ENCODE measurements around the gene FOXL1. TPM values are rescaled to one million over a fixed set of nuclear protein-coding genes. Genes with fewer than 3 reads are reported as not detected.

The FOXL1 gene
- total RNA-seq, 1 experiment from 2014 or later = 7.5 TPM

DNA sequence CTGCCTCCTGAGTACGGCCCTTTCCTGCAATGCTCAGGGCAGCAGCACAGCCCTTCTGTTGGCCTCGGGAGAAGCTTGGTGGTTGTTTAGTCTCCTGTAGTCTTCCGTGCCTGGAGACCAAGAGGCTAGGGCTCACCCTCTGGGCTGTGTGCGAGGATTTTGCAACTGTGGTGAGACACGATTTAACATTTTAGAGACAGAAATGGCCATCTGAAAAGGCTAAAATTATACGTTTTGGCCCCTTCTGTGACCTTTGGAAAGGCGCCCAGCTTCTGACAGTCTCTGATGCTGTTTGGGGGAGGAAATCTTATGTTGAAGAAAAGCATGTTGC, 33.1 kb downstream of the FOXL1 start:
- DNase-seq (ENCODE audit: low read depth, low spot score) (no peak), ATAC-seq (no peak)
- ChIA-PET CTCF (no interaction called here), POLR2A (no interaction called here), RAD21 (ENCODE audit: low non-redundant PET in 1 of 2, low total read pairs in 2 of 2, uncharacterized antibody in 2 of 2, unreplicated experiment in 2 of 2) (interaction anchor here in 1 of 2 experiments (0.5 kb wide), 1 partner anchor 178 kb away, joined by 3 read pairs; no protein-coding TSS in a partner anchor)
- Histone ChIP-seq H3K27ac (ENCODE audit: low read depth, low read length) (no peak overlapping the region), H3K4me2 (ENCODE audit: low read length) (no peak overlapping the region), H3K36me3 (ENCODE audit: control insufficient read depth in 1 of 2, insufficient read depth in 2 of 2, low read length in 2 of 2) (no peaks in the 10 kb centered on the region), H3K9ac (ENCODE audit: low read length) (no peak overlapping the region), H4K20me1 (ENCODE audit: insufficient read depth) (no peaks in the 10 kb centered on the region), H3K4me3 (replicated peaks in 1 of 2; ENCODE audit: low read depth in 1 of 2, low read length in 2 of 2) (no peak overlapping the region), H3K79me2 (ENCODE audit: insufficient read depth, low read length) (no peaks in the 10 kb centered on the region), H3K9me3 (ENCODE audit: control insufficient read depth in 1 of 2, insufficient read depth in 1 of 2, low read depth in 1 of 2, low read length in 2 of 2) (no peaks in the 10 kb centered on the region), H3K9me2 (ENCODE audit: insufficient read depth) (no peaks in the 10 kb centered on the region), H2AFZ (ENCODE audit: low read depth, low read length, poor library complexity, severe bottlenecking) (no peak overlapping the region), H3K4me1 (ENCODE audit: control insufficient read depth in 1 of 2, insufficient read depth in 2 of 2, low read length in 2 of 2) (no peaks in the 10 kb centered on the region), H3K27me3 (ENCODE audit: insufficient read depth, low read length) (no peaks in the 10 kb centered on the region; the same call in 1 of the 2 replicates)
- no TSS peak for BruUV-seq (replicated peaks)
- TF ChIP-seq, protein P1, sequence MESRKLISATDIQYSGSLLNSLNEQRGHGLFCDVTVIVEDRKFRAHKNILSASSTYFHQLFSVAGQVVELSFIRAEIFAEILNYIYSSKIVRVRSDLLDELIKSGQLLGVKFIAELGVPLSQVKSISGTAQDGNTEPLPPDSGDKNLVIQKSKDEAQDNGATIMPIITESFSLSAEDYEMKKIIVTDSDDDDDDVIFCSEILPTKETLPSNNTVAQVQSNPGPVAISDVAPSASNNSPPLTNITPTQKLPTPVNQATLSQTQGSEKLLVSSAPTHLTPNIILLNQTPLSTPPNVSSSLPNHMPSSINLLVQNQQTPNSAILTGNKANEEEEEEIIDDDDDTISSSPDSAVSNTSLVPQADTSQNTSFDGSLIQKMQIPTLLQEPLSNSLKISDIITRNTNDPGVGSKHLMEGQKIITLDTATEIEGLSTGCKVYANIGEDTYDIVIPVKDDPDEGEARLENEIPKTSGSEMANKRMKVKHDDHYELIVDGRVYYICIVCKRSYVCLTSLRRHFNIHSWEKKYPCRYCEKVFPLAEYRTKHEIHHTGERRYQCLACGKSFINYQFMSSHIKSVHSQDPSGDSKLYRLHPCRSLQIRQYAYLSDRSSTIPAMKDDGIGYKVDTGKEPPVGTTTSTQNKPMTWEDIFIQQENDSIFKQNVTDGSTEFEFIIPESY (IDR thresholded peaks at IDR 0.05; ENCODE audit: extremely low read depth, insufficient replicate concordance, low read length) = no peak
- no peak for TF ChIP-seq EZH2 (IDR thresholded peaks at IDR 0.05)
- no peak for TF ChIP-seq ELF1 (IDR thresholded peaks at IDR 0.05; ENCODE audit: borderline replicate concordance, low read depth)
- intact Hi-C loops (cut with micrococcal nuclease) = no loop called here

DNA sequence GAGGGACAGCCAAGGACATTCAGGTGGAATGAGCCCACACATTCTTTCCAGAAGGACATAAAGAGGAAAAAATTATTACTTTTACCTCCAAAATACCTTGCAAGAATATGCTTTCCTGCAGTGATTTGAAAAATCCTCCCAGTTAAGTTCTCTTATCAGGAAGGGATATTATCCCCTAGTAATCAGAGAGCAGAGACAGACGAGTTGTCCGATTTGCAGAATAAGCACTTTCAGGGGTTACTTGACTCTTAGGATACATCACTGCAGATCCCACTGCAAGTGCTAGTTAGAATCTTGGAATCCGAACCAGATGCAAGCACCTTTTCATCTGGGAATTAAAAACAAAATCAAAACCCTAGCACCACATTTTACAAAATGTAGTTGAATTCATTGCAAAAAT, 33.6 kb downstream of the FOXL1 start:
- no peak for DNase-seq (ENCODE audit: low read depth, low spot score)
- H3K79me2 ChIP-seq (ENCODE audit: insufficient read depth, low read length) = no peaks in the 10 kb centered on the region
- intact Hi-C loops (cut with micrococcal nuclease) = no loop called here
- no peaks in the 10 kb centered on the region for H3K9me3 ChIP-seq (ENCODE audit: control insufficient read depth in 1 of 2, insufficient read depth in 1 of 2, low read depth in 1 of 2, low read length in 2 of 2)
- ChIA-PET RAD21 (ENCODE audit: low non-redundant PET in 1 of 2, low total read pairs in 2 of 2, uncharacterized antibody in 2 of 2, unreplicated experiment in 2 of 2) (no interaction called here), CTCF (no interaction called here), POLR2A (no interaction called here)
- no peaks in the 10 kb centered on the region for H3K4me1 ChIP-seq (ENCODE audit: control insufficient read depth in 1 of 2, insufficient read depth in 2 of 2, low read length in 2 of 2)
- no peaks in the 10 kb centered on the region for H4K20me1 ChIP-seq (ENCODE audit: insufficient read depth)
- H3K27me3 ChIP-seq (ENCODE audit: insufficient read depth, low read length) = no peaks in the 10 kb centered on the region; the same call in 1 of the 2 replicates
- H2AFZ ChIP-seq (ENCODE audit: low read depth, low read length, poor library complexity, severe bottlenecking) = no peak overlapping the region
- H3K9ac ChIP-seq (ENCODE audit: low read length) = no peak overlapping the region
- BruUV-seq (replicated peaks) = no TSS peak
- H3K27ac ChIP-seq (ENCODE audit: low read depth, low read length) = no peak overlapping the region
- H3K9me2 ChIP-seq (ENCODE audit: insufficient read depth) = no peaks in the 10 kb centered on the region
- ATAC-seq = no peak
- no peaks in the 10 kb centered on the region for H3K36me3 ChIP-seq (ENCODE audit: control insufficient read depth in 1 of 2, insufficient read depth in 2 of 2, low read length in 2 of 2)
- no peak overlapping the region for H3K4me2 ChIP-seq (ENCODE audit: low read length)
- no peak overlapping the region for H3K4me3 ChIP-seq (replicated peaks in 1 of 2; ENCODE audit: low read depth in 1 of 2, low read length in 2 of 2)
- no peak for TF ChIP-seq SIN3A (IDR thresholded peaks at IDR 0.05; ENCODE audit: low read depth)
- no peak for TF ChIP-seq EZH2 (IDR thresholded peaks at IDR 0.05)
- TF ChIP-seq, protein P2, sequence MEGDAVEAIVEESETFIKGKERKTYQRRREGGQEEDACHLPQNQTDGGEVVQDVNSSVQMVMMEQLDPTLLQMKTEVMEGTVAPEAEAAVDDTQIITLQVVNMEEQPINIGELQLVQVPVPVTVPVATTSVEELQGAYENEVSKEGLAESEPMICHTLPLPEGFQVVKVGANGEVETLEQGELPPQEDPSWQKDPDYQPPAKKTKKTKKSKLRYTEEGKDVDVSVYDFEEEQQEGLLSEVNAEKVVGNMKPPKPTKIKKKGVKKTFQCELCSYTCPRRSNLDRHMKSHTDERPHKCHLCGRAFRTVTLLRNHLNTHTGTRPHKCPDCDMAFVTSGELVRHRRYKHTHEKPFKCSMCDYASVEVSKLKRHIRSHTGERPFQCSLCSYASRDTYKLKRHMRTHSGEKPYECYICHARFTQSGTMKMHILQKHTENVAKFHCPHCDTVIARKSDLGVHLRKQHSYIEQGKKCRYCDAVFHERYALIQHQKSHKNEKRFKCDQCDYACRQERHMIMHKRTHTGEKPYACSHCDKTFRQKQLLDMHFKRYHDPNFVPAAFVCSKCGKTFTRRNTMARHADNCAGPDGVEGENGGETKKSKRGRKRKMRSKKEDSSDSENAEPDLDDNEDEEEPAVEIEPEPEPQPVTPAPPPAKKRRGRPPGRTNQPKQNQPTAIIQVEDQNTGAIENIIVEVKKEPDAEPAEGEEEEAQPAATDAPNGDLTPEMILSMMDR (IDR thresholded peaks at IDR 0.05 in 2 of 3, conservative IDR thresholded peaks at IDR 0.05 in 1 of 3; ENCODE audit: borderline replicate concordance in 1 of 3, insufficient read depth in 1 of 3, low read depth in 2 of 3, low read length in 2 of 3) = no peak
- TF ChIP-seq ZFX (IDR thresholded peaks at IDR 0.05) = no peak
- TF ChIP-seq, protein P3, sequence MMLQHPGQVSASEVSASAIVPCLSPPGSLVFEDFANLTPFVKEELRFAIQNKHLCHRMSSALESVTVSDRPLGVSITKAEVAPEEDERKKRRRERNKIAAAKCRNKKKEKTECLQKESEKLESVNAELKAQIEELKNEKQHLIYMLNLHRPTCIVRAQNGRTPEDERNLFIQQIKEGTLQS (IDR thresholded peaks at IDR 0.05) = no peak
- no peak for TF ChIP-seq ZNF274 (IDR thresholded peaks at IDR 0.05; ENCODE audit: low read depth, low read length)
- TF ChIP-seq FOSL1 (IDR thresholded peaks at IDR 0.05; ENCODE audit: low read depth) = no peak
- TF ChIP-seq, protein P1 (IDR thresholded peaks at IDR 0.05; ENCODE audit: extremely low read depth, insufficient replicate concordance, low read length) = no peak
- TF ChIP-seq SRF (IDR thresholded peaks at IDR 0.05; ENCODE audit: low read depth) = no peak
- TF ChIP-seq CEBPB (IDR thresholded peaks at IDR 0.05; ENCODE audit: low read depth) = no peak
- TF ChIP-seq SP1 (IDR thresholded peaks at IDR 0.05; ENCODE audit: low read depth) = no peak

All from HCT116 (cell line).